NCI-H226 (cell line): Measurements from ENCODE around the gene GPR108.
A peak's percentile ranks its signal among the peaks of the same experiment; 100 is the strongest.
"Not testable (repeated sequence)": the region's sequence is repeated elsewhere in the genome, so short reads cannot be mapped to it uniquely, and the experiment has no call there.

Experiments
- DNase-seq: peaks from one replicate; pipeline ENCODE4 v3.0.0-alpha.2; 2015

Gene GPR108

DNA sequence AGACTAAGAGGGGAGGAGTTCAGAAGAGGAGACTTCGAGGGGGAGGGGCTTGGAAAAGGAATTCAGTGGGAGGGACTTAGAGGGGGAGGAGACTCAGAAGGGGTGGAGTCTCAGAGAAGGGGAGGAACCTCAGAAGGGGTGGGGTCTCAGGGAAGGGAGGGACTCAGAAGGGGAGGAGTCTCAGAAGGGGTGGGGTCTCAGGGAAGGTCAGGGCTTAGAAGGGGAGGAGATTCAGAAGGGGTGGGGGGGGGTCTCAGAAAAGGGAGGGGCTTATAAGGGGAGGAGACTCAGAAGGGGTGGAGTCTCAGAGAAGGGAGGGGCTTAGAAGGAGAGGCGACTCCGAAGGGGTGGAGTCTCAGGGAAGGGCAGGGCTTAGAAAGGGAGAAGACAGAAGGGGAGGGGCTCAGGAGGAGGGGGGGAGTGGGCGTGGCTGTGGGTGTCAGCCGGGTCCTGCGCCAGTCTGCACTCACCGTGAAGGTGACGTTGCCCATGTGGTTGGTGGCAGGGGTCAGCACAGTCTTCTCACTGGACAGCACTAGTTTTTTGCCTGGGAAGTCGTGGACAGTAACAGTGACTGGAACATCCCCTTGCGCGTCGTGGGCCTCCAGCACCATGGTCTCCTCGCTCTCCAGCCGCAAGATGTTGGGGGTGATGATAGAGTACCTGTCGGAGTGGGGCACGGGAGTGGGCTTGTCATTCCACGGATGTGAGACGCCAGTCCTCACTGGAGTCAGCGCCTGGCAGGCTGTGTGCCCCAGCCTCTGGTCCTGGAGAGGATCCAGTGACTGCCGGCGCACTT lies 18.4 kb downstream of the GPR108 start:
- DNase-seq: peak; percentile 54

DNA sequence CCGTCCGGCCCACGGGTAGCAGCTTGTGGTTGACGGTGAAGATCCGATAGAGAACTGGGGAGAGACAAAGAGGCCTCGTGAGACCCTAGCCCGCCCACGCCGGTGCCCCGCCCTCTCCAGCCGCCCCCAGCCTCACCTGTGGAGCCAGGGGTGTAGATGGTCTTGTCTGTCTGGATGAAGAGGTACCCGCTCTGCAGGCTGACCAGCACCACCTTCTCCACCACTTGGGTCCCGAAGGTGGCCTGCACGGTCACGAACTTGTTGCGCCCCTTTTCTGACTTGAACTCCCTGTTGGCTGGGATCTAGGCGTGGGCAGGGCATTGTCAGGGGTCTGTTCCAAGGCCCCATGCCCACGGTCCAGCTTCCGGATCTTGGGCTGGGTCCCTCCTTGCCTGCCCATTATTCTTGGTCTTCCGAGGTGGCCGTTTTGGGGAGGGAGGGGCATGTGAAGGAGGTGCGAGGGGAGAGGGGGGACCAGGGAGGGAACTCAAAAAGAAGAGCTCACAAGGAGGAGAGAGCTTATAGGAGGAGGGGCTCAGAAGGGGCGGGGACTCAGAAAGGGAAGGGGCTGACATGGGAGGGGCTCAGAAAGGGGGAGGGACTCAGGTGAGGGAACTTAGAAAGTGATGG lies 19.2 kb downstream of the GPR108 start:
- no peak for DNase-seq

DNA sequence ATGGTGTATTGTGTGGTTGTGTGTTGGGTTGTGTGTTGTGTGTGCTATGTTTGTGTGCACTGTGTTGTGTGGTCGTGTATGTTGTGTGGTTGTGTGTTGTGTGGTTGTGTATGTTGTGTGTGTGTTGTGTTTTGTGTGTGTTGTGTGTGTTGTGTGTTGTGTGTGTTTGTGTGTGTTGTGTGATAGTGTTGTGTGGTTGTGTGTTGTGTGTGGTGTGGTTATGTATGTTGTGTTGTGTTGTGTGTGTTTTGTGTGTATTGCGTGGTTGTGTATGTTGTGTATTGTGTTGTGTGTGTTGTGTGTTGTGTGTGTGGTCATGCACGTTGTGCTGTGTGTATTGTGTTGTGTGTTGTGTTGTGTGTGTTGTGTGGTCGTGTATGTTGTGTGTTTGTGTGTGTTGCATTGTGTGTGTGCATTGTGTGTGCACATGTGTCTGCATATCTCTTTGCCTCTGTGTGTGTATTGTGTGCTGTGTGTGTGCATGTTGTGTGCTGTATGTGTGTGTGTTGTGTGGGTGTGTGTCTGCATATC lies 19.9 kb downstream of the GPR108 start:
- no peak for DNase-seq

DNA sequence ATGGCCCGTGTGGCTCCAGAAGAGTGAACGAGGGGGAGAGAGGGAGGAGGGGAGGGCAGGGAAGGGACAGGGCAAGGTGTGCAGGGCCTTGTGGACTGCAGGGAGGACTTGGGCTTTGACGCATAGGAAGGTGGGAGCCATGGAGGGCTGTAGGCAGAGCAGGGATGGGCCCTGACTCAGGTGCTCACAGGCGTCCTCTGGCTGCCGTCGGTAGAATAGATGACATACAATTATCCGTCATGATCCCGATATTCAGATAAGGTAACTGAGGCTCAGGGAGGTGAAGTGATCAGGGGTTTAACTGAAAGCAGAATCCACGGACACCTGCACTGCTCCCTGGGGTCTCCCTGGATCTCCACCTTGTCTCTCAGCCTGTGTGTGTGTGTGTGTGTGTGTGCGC lies 20.3 kb downstream of the GPR108 start:
- DNase-seq: no peak

DNA sequence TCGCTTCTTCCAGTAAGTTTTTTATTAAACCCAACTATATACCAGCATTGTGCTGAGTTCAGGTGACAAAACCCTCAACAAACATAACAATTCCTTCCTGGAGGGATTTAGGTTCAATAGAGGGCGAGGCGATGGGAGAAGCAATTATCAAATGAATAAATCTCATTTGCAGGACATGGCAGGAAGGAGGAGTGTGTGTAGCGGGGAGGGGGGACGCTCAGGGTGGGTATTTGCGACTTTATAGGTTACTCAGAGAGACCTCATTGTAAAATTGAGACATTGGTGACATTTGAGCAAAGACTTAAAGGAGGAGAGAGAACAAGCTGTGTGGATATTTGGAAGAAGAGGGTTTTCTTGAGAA lies 20.8 kb downstream of the GPR108 start:
- DNase-seq: no peak

DNA sequence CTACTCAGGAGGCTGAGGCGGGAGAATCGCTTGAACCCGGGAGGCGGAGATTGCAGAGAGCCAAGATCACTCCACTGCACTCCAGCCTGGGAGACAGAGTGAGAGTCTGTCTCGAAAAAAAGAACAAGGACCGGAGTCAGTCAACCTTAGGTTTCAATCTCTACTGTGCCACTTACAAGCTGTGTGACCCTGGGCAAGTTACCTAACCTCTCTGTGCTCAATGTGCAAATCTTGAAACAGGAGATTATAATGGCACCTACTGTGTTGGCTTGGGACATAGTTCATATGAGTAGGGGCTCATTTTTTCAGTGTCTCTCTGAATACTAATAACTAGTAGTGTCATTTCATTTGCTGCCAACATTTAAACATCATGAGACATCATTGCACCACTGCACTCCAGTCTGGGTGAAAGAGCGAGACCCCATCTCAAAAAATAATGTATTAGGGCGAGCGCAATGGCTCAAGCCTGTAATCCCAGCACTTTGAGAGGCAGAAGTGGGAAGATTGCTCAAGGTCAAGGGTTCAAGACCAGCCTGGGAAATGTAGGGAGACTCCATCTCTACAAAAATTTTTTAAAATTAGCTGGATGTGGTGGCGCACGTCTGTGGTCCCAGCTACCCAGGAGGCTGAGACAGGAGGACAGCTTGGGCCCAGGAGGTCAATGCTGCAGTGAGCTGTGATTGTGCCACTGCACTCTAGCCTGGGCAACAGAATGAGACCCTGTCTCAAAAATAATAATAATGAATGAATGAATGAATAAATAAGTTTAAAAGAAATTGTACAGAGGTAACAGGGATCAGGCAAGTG lies 22.4 kb downstream of the GPR108 start:
- DNase-seq: no peak

DNA sequence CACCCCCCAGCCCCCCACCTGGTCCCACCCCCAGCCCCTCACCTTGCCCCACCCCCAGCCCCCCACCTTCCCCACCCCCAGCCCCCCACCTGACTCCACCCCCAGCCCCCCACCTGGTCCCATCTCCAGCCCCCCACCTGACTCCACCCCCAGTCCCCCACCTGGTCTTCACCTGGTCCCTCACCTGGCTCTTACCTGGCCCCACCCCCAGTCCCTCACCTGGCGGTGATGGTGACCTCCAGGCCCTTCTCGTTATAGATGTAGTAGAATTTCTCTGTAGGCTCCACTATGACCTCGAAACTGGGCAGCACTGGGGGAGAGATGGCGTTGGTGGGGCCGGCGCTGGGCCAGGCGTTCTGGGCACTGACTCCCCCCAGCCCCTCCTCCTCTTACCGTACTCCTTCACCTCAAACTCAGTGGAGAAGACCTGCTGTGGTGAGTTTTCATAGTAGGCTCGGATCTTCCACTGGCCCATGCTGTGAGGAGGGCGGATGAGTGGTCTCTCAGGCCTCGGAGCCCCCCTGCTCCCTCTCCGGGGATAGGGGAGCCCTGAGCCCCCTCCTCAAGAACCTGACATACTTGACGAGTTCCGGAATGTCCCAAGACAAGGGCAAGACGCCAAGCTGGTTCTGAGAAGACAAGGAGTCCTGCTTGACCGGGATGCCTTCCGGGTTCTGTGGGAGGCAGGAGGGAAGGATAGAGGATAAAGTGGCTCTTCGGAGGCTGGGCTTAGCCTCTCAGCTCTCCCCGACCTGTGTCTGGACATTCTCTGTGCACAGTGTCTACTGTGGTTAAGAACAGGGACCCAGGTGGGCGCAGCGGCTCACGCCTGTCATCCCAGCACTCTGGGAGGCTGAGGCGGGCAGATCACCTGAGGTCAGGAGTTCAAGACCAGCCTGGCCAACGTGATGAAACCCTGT lies 23.3 kb downstream of the GPR108 start:
- DNase-seq: no peak

DNA sequence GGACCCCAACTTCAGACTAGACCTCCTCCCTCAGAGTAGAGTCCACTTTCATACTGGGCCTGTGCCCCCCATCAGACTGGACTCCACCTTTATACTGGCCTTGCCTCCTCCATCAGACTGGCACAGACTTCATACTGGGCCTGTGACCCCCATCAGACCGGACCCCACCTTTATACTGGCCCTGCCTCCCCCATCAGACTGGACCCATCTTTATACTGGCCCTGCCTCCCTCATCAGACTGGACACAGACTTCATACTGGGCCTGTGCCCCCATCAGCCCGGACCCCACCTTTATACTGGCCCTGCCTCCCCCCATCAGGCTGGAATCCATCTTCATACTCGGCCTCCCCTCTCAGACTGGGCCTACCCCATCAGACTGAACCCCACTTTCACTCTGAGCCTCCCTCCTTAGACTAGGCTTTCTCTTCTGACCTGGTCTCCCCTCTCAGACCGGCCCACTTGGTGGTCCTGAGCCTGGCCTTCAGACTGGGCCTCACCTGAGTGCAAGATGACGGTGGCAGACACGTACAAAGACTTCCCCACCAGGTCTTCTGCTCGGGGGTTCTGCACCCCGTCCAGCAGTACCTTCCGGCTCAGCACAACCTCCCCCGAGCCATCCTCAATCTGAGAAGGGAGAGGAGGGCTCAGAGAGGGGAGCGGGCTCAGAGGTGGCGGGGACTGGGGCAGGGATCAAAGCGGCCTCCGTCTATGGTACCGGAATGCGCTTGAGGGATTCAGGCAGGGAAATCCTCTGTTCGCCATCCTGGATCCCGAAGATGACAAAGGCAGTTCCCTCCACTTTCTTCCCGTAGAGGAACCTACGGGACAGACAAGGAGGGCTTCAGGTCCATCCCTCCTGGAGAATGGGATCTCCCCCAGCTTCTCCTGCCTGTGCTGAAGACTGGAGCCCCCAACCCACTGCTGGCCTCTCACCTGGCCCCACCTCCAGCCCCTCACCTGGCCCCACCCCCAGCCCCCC lies 24.4 kb downstream of the GPR108 start:
- no peak for DNase-seq

DNA sequence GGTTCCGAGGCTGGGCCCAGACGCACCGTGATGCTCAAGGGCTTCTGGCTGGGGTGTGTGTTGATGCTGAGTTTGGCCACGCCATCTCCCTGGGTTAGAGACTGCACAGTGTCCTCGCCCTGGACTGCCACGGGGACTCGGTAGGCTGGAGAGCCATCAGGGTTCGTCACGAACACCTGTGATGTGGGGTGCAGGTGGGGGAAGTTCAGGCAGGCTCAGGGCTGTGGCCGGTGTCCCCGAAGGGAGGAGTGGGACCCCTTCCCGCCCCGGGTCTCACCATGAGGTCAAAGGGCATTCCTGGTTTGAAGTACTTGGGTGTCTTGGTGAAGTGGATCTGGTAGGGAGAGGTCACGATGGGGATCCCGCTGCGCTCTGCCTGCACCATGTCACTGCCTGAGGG lies 25.1 kb downstream of the GPR108 start:
- no peak for DNase-seq

DNA sequence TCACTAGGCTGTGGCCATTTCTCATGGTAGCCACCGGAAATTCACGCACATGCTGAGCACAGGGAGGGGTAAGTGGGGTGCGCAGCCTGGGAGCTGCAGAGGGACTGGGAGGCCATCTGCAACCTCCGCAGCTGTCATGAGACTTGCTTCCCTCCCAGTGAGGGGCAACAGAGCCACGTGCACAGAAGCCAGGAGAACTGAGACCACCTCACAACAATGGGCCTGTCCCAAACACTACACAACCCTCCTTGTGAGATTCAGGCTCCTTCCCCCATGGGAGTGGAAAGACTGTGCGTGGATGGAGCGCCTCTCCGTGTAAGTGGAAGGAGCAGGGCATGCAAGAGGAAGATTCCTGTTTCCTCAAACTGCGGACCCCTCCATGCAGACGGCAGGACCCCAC lies 25.8 kb downstream of the GPR108 start:
- DNase-seq: no peak

DNA sequence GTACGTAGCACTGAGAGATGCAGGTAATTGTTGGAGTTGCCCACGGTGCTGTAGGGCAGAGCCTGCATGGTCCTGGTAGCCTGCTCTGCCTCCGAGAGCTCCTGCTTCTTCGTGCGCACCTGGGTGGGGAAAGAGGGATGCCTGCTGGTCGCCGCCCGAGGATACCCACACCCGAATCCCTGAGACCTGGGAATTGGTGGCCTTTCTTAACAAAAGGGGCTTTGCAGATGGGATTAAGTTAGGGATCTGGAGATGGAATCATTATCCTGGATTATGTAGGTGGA lies 26.4 kb downstream of the GPR108 start:
- DNase-seq: no peak

DNA sequence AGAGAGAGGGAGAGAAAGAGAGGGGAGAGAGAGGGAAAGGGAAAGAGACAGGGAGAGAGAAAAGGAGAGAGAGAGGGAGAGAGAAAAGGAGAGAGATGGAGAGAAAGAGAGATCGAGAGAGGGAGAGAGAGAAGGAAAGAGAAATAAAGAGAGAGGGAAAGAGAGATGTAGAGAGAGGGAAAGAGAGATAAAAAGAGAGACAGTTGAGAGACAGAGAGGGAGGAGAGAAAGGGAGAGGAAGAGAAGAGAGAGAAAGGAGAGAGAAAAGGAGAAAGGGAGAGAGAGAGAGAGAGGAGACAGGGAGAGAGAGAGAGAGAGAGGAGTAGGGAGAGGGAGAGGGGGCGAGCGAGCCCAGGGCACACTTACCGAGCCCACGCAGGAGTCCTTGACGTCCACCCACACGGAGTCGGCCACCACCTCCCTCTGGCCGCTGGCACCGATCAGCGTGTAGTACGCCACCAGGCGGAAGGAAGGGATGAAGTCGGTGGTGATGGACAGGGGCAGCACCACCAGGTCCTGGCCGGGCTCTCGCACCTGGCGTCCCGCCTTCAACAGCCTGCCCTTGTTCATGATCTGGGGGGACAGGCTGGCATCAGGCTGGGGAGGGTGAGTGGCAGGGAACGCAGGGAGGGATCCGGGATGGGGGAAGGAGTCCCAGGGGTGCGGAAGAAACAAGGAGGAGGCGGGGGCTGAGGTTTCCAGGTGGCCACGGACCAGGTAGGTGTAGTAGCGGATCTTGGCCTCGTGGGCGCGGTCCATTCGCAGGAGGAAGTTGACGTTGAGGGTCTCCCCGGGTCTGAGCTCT lies 26.9 kb downstream of the GPR108 start:
- DNase-seq: no peak

DNA sequence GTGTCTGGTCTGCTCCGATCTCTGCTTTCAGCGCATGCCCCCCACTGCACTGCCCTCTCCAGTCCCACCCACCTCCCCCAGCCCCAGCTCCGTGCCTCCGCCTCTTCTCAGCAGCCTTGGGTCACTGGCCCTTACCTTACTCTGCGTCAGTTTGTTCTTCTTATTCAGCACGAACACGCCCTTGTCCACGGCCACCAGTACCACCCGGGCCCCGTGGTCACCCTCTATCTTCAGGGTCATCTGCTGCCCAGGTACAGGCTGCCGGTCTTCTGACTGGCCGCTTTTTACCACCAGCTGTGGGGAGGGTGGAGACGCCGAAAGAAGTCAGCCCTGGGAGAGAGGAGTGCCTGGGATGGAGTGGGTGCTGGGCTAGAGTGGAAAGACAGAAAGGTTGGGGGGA lies 27.8 kb downstream of the GPR108 start:
- no peak for DNase-seq

DNA sequence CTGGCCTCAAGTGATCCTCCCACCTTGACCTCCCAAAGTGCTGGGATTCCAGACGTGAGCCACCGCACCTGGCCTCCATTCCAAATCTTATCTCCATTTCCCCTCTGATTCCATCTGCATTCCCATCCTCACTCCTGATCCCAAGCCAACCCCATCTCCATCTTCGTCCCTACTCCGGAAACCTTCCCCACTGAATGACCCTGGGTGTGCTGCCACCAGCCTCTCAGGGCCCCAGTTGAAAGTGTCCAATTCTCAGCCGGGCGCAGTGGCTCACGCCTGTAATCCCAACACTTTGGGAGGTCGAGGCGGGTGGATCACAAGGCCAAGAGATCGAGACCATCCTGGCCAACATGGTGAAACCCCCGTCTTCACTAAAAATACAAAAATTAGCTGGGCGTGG lies 28.5 kb downstream of the GPR108 start:
- not testable (repeated sequence) for DNase-seq

DNA sequence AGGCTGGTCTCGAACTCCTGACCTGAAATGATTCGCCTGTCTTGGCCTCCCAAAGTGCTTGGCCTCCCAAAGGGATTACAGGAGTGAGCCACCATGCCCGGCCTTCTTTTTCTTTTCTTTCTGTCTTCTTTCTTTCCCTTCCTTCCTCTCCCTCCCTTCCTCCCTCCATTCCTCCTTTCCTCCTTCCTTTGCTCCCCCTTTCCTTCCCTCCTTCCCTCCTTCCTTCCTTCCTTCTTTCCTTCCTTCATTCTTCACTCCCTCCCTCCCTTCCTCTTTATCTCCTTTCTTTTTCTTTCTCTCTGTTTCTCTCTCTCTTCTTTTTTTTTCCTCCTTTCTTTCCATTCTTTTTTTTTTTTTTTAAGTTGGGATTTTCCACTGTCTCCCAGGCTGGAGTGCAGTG lies 29.0 kb downstream of the GPR108 start:
- no peak for DNase-seq

DNA sequence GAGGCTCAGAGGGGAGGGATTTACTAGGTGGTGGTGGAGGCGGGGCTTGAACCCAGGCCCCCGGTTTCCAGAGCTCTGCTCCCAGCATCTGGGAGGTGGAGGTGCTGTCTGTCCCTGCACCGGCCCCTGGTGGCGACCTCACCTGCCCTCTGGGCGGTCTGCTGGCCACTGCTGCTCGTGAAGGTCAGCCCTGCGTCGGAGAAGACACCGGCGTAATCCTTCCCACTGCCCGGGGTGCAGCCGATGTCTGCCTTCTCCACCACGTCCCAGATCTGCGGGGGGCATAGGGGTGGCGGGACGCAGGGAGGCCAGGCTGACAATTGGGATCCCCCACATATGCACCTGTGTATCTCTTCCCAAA lies 29.7 kb downstream of the GPR108 start:
- DNase-seq: no peak

DNA sequence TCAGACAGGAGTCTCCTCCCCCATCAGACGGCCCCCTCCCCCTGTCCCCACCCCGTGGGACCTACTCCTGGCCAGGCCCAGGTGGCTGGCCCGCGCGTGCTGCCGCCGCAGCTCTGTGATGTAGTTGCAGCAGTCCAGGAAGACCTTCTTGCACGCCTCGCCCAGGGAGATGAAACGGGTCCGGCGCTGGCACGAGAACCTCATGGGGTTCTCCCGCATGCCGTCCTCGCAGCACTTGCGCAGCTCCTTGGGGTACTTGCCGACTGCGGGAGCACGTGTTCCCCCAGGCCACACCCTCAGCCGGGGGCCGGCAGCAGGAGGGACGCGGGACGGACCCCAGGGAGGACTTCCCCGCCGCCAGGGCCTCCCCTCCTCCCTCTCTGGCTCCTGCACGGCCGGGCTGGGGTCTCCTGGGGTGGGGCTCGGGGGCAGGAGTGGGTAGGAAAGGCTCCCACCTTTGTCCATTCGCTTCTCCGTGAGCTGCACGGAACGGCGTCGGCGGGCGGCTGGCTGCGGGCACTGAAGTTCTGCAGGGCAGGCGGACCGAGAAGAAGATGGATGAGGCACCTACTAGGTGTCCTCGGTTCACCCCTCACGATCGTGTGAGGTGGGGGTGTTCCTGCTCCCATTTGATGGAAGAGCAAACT lies 30.2 kb downstream of the GPR108 start:
- no peak for DNase-seq

DNA sequence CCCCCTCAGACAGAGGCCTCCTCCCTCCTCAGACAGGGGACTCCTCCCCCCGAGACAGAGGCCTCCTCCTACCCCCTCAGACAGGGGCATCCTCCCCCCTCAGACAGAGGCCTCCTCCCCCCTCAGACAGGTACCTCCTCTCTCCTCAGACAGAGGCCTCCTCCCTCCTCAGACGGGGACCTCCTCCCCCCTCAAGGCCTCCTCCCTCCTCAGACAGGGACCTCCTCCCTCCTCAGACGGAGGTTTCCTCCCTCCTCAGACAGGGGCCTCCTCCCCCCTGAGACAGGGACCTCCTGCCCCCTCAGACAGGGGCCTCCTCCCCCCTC lies 30.8 kb downstream of the GPR108 start:
- no peak for DNase-seq

DNA sequence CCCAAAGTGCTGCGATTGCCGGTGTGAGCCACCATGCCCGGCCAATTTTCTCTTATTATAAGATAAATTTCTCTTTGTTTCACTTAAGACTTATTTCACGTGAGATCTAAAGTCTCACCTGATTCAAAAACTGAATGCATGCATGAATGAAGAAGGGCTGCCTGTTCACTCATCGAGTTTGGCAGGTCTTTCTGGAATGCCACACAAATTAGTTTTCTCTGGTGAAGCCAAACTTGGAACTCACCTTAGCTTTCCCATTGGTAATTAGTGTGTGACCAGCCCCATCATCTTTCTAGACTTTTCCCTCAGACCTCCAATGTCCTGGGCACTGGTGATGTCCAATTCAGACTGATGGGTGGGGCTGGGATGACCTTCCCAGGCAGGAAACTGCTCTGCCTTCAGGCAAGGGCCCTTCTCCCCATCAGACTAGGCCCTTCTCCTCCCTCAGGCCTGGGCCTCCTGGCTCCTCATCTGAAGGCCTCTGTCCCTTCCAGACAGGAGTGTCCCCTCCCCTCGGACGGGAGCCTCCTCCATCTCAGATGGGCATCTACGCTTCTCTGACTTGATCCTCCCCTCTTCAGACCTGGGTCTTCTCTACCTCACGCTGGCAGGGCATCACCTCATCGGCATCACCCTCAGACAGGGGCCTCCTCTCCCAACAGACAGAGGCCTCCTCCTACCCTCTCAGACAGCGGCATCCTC lies 31.3 kb downstream of the GPR108 start:
- no peak for DNase-seq
